ENCODE data around the gene STOM.

Gene STOM

GRCh38 chr9:121369595-121370265 lies at the start of gene STOM:
Gene STOM (minus strand): TSS chr9:121370250. CDS start chr9:121370187, 63 bp downstream.
- Histone ChIP-seq H2AFZ (ENCODE audit: low read depth, low read length) (no peak within 1 kb of the TSS), H3K4me1 (ENCODE audit: insufficient read depth, low read length) (no peaks in the 10 kb centered on the region), H3K4me3 (ENCODE audit: low read depth in 1 of 2, low read length in 2 of 2) (no peak within 1 kb of the TSS), H4K20me1 (ENCODE audit: insufficient read depth, low read length) (no peaks in the 10 kb centered on the region), H3K4me2 (ENCODE audit: insufficient read depth, low read length) (no peak within 1 kb of the TSS), H3K79me2 (ENCODE audit: insufficient read depth, low read length) (no peaks in the 10 kb centered on the region), H3K9ac (ENCODE audit: low read depth, low read length) (no peak within 1 kb of the TSS), H3K27ac (ENCODE audit: low read length) (no peak within 1 kb of the TSS), H3K27me3 (ENCODE audit: insufficient read depth, low read length, poor library complexity) (peaks cover 1% of the 10 kb centered on the region), H3K36me3 (ENCODE audit: insufficient read depth, low read length) (no peaks in the 10 kb centered on the region), H3K9me3 (ENCODE audit: insufficient read depth, low read length, severe bottlenecking) (no peaks in the 10 kb centered on the region)
- ATAC-seq (ENCODE audit: insufficient read depth, low read depth), result no peak
- no peak for DNase-seq
- TF ChIP-seq EZH2 (IDR thresholded peaks at IDR 0.05; ENCODE audit: borderline replicate concordance, low read depth, low read length, severe bottlenecking) (no peak), CTCF (IDR thresholded peaks at IDR 0.05; ENCODE audit: borderline replicate concordance, extremely low read depth, low read length, poor library complexity, severe bottlenecking) (no peak)

GRCh38 chr9:121411993-121412392 lies 41.9 kb upstream of the STOM start:
- TF ChIP-seq EZH2 (IDR thresholded peaks at IDR 0.05; ENCODE audit: borderline replicate concordance, low read depth, low read length, severe bottlenecking) (no peak), CTCF (IDR thresholded peaks at IDR 0.05; ENCODE audit: borderline replicate concordance, extremely low read depth, low read length, poor library complexity, severe bottlenecking) (no peak)
- no peaks in the 10 kb centered on the region for H4K20me1 ChIP-seq (ENCODE audit: insufficient read depth, low read length)
- no peak overlapping the region for H3K4me2 ChIP-seq (ENCODE audit: insufficient read depth, low read length)
- ATAC-seq (ENCODE audit: insufficient read depth, low read depth), result no peak
- no peaks in the 10 kb centered on the region for H3K36me3 ChIP-seq (ENCODE audit: insufficient read depth, low read length)
- H3K4me3 ChIP-seq (ENCODE audit: low read depth in 1 of 2, low read length in 2 of 2), result no peak overlapping the region
- H3K27ac ChIP-seq (ENCODE audit: low read length), result no peak overlapping the region
- no peak overlapping the region for H3K9ac ChIP-seq (ENCODE audit: low read depth, low read length)
- H3K9me3 ChIP-seq (ENCODE audit: insufficient read depth, low read length, severe bottlenecking), result no peaks in the 10 kb centered on the region
- H3K27me3 ChIP-seq (ENCODE audit: insufficient read depth, low read length, poor library complexity), result peaks cover 12% of the 10 kb centered on the region
- H2AFZ ChIP-seq (ENCODE audit: low read depth, low read length), result no peak overlapping the region
- H3K4me1 ChIP-seq (ENCODE audit: insufficient read depth, low read length), result no peaks in the 10 kb centered on the region
- DNase-seq, result no peak
- H3K79me2 ChIP-seq (ENCODE audit: insufficient read depth, low read length), result no peaks in the 10 kb centered on the region

GRCh38 chr9:121405899-121406298 lies 35.8 kb upstream of the STOM start:
- no peak overlapping the region for H3K9ac ChIP-seq (ENCODE audit: low read depth, low read length)
- H3K36me3 ChIP-seq (ENCODE audit: insufficient read depth, low read length), result no peaks in the 10 kb centered on the region
- no peaks in the 10 kb centered on the region for H4K20me1 ChIP-seq (ENCODE audit: insufficient read depth, low read length)
- no peak overlapping the region for H2AFZ ChIP-seq (ENCODE audit: low read depth, low read length)
- H3K4me2 ChIP-seq (ENCODE audit: insufficient read depth, low read length), result no peak overlapping the region
- ATAC-seq (ENCODE audit: insufficient read depth, low read depth) (no peak), DNase-seq (no peak)
- TF ChIP-seq CTCF (IDR thresholded peaks at IDR 0.05; ENCODE audit: borderline replicate concordance, extremely low read depth, low read length, poor library complexity, severe bottlenecking), result no peak
- no peak for TF ChIP-seq EZH2 (IDR thresholded peaks at IDR 0.05; ENCODE audit: borderline replicate concordance, low read depth, low read length, severe bottlenecking)
- H3K27ac ChIP-seq (ENCODE audit: low read length), result no peak overlapping the region
- H3K9me3 ChIP-seq (ENCODE audit: insufficient read depth, low read length, severe bottlenecking), result no peaks in the 10 kb centered on the region
- peaks cover 5% of the 10 kb centered on the region for H3K27me3 ChIP-seq (ENCODE audit: insufficient read depth, low read length, poor library complexity)
- no peak overlapping the region for H3K4me3 ChIP-seq (ENCODE audit: low read depth in 1 of 2, low read length in 2 of 2)
- no peaks in the 10 kb centered on the region for H3K4me1 ChIP-seq (ENCODE audit: insufficient read depth, low read length)
- H3K79me2 ChIP-seq (ENCODE audit: insufficient read depth, low read length), result no peaks in the 10 kb centered on the region
